Measurements from ENCODE around the gene CTSK. TPM values are rescaled to one million over a fixed set of nuclear protein-coding genes. Genes with fewer than 3 reads are reported as not detected.
"Not testable (repeated sequence)": the region's sequence is repeated elsewhere in the genome, so short reads cannot be mapped to it uniquely, and the experiment has no call there.

CTSK gene
- total RNA-seq, 1 experiment from 2014 or later, result 6.5 TPM

- Histone ChIP-seq H3K4me3 (ENCODE audit: low read length) (no peak overlapping the region), H3K27me3 (ENCODE audit: low read length) (no peaks in the 10 kb centered on the region), H3K4me2 (ENCODE audit: low read depth, low read length, poor library complexity, severe bottlenecking) (no peak overlapping the region), H4K20me1 (ENCODE audit: insufficient read depth, low read depth, low read length) (no peaks in the 10 kb centered on the region), H3K36me3 (ENCODE audit: insufficient read depth, low read length) (no peaks in the 10 kb centered on the region), H2AFZ (ENCODE audit: low read length) (no peak overlapping the region), H3K79me2 (ENCODE audit: low read length) (no peaks in the 10 kb centered on the region), H3K27ac (ENCODE audit: low read length) (no peak overlapping the region), H3K4me1 (ENCODE audit: low read length) (peaks cover 5% of the 10 kb centered on the region; the same call in 1 of the 2 replicates), H3K9me2 (replicated peaks; ENCODE audit: insufficient read depth, low read length) (no peaks in the 10 kb centered on the region), H3K9me3 (ENCODE audit: low read length) (no peaks in the 10 kb centered on the region), H3K9ac (ENCODE audit: low read length) (no peak overlapping the region)
- peak; percentile 36 for DNase-seq
These were observed 29.7 kb downstream of the CTSK start for GRCh38 chr1:150778409-150778808.

DNA sequence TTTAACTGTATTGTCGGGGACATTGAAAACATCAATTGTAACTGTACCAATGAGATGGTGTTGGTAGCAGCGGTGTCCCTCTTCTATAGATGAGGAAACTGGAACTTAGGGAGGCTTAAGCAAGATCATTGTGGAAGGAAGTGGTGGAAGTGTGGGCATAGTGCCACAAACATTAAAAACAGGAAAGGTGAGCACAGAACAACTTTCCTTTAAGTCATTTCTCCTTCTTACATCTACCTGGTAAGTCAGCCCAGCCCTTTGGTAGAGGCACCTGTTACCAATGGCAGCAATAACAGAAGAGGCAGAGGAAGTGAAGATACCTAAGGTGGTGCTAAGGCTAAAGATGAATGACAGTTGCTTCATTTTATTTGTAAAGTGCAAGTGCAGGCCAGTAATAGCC, 30.5 kb downstream of the CTSK start:
- no peak overlapping the region for H2AFZ ChIP-seq (ENCODE audit: low read length)
- H3K4me2 ChIP-seq (ENCODE audit: low read depth, low read length, poor library complexity, severe bottlenecking), result no peak overlapping the region
- H3K36me3 ChIP-seq (ENCODE audit: insufficient read depth, low read length), result no peaks in the 10 kb centered on the region
- H3K27ac ChIP-seq (ENCODE audit: low read length), result no peak overlapping the region
- no peaks in the 10 kb centered on the region for H3K9me2 ChIP-seq (replicated peaks; ENCODE audit: insufficient read depth, low read length)
- no peak overlapping the region for H3K4me3 ChIP-seq (ENCODE audit: low read length)
- no peaks in the 10 kb centered on the region for H3K4me1 ChIP-seq (ENCODE audit: low read length)
- no peaks in the 10 kb centered on the region for H3K79me2 ChIP-seq (ENCODE audit: low read length)
- peak; percentile 39 for DNase-seq
- no peak overlapping the region for H3K9ac ChIP-seq (ENCODE audit: low read length)
- no peaks in the 10 kb centered on the region for H4K20me1 ChIP-seq (ENCODE audit: insufficient read depth, low read depth, low read length)
- H3K27me3 ChIP-seq (ENCODE audit: low read length), result no peaks in the 10 kb centered on the region
- H3K9me3 ChIP-seq (ENCODE audit: low read length), result no peaks in the 10 kb centered on the region

GRCh38 chr1:150775931-150776505, 32.0 kb downstream of the CTSK start:
- not testable (repeated sequence) for H3K4me2 ChIP-seq (ENCODE audit: low read depth, low read length, poor library complexity, severe bottlenecking); H4K20me1 ChIP-seq (ENCODE audit: insufficient read depth, low read depth, low read length); H3K9me2 ChIP-seq (replicated peaks; ENCODE audit: insufficient read depth, low read length); H3K9ac ChIP-seq (ENCODE audit: low read length); H3K4me1 ChIP-seq (ENCODE audit: low read length); H3K27me3 ChIP-seq (ENCODE audit: low read length); H3K9me3 ChIP-seq (ENCODE audit: low read length); H3K4me3 ChIP-seq (ENCODE audit: low read length); H3K36me3 ChIP-seq (ENCODE audit: insufficient read depth, low read length); H3K79me2 ChIP-seq (ENCODE audit: low read length); H3K27ac ChIP-seq (ENCODE audit: low read length); H2AFZ ChIP-seq (ENCODE audit: low read length)
- peak; percentile 9 for DNase-seq

- peaks cover 4% of the 10 kb centered on the region for H3K4me1 ChIP-seq (ENCODE audit: low read length)
- no peak overlapping the region for H3K4me2 ChIP-seq (ENCODE audit: low read depth, low read length, poor library complexity, severe bottlenecking)
- H3K27ac ChIP-seq (ENCODE audit: low read length), result no peak overlapping the region
- H3K27me3 ChIP-seq (ENCODE audit: low read length), result no peaks in the 10 kb centered on the region
- no peak overlapping the region for H2AFZ ChIP-seq (ENCODE audit: low read length)
- no peak overlapping the region for H3K9ac ChIP-seq (ENCODE audit: low read length)
- no peaks in the 10 kb centered on the region for H3K36me3 ChIP-seq (ENCODE audit: insufficient read depth, low read length)
- H3K79me2 ChIP-seq (ENCODE audit: low read length), result no peaks in the 10 kb centered on the region
- DNase-seq, result no peak
- H4K20me1 ChIP-seq (ENCODE audit: insufficient read depth, low read depth, low read length), result no peaks in the 10 kb centered on the region
- H3K9me2 ChIP-seq (replicated peaks; ENCODE audit: insufficient read depth, low read length), result no peaks in the 10 kb centered on the region
- no peak overlapping the region for H3K4me3 ChIP-seq (ENCODE audit: low read length)
- H3K9me3 ChIP-seq (ENCODE audit: low read length), result no peaks in the 10 kb centered on the region
These were observed 32.8 kb downstream of the CTSK start for GRCh38 chr1:150775276-150775675.

DNA sequence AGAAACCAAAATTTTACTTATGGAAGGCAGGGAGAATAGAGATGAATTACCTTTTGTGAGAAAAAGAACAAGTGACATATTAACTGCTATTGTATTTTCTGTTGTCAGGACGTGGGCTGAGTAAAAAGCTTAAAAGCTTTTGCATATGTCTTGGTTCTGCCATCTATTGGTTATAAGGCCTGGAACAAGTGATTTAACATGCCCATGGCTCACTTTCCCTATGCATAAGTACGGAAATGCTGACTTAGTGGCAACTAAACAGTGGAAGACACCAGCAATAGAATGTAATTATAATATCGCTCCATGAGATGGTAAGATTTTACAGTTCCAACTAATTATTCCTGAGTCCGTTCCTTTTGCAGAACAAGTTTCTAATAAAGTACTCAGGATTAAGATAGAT, 35.7 kb downstream of the CTSK start:
- H3K9ac ChIP-seq (ENCODE audit: low read length), result no peak overlapping the region
- H3K4me2 ChIP-seq (ENCODE audit: low read depth, low read length, poor library complexity, severe bottlenecking), result no peak overlapping the region
- no peak overlapping the region for H3K27ac ChIP-seq (ENCODE audit: low read length)
- peak; percentile 34 for DNase-seq
- peaks cover 20% of the 10 kb centered on the region for H3K4me1 ChIP-seq (ENCODE audit: low read length)
- H3K79me2 ChIP-seq (ENCODE audit: low read length), result no peaks in the 10 kb centered on the region
- H3K36me3 ChIP-seq (ENCODE audit: insufficient read depth, low read length), result no peaks in the 10 kb centered on the region
- peak overlapping the region; percentile 25; the same call in 1 of the 2 replicates for H2AFZ ChIP-seq (ENCODE audit: low read length)
- no peaks in the 10 kb centered on the region for H4K20me1 ChIP-seq (ENCODE audit: insufficient read depth, low read depth, low read length)
- H3K27me3 ChIP-seq (ENCODE audit: low read length), result no peaks in the 10 kb centered on the region
- no peaks in the 10 kb centered on the region for H3K9me3 ChIP-seq (ENCODE audit: low read length)
- no peaks in the 10 kb centered on the region for H3K9me2 ChIP-seq (replicated peaks; ENCODE audit: insufficient read depth, low read length)
- no peak overlapping the region for H3K4me3 ChIP-seq (ENCODE audit: low read length)

- H3K9me2 ChIP-seq (replicated peaks; ENCODE audit: insufficient read depth, low read length); DNase-seq; H3K9me3 ChIP-seq (ENCODE audit: low read length); H3K9ac ChIP-seq (ENCODE audit: low read length); H4K20me1 ChIP-seq (ENCODE audit: insufficient read depth, low read depth, low read length); H3K27me3 ChIP-seq (ENCODE audit: low read length); H3K4me2 ChIP-seq (ENCODE audit: low read depth, low read length, poor library complexity, severe bottlenecking); H3K4me3 ChIP-seq (ENCODE audit: low read length): not testable (repeated sequence)
- Histone ChIP-seq H3K36me3 (ENCODE audit: insufficient read depth, low read length) (peaks cover 13% of the 10 kb centered on the region), H3K27ac (ENCODE audit: low read length) (peak overlapping the region; percentile 3; the same call in 1 of the 2 replicates), H3K4me1 (ENCODE audit: low read length) (peaks cover 50% of the 10 kb centered on the region), H3K79me2 (ENCODE audit: low read length) (peaks cover 29% of the 10 kb centered on the region), H2AFZ (ENCODE audit: low read length) (peak overlapping the region; percentile 57)
These were observed 40.4 kb downstream of the CTSK start for GRCh38 chr1:150767704-150768103.

DNA sequence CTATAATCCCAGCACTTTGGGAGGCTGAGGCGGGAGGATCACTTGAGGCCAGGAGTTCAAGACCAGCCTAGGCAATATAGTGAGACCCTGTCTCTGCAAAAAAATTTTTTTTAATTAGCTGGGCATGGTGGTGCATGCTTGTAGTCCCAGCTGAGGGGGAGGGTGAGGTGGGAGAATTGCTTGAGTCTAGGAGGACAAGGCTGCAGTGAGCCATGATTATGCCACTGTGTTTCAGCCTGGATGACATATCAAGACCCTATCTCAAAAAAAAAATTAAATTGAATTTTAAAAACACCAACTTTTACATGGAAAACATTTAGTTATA, 42.1 kb downstream of the CTSK start:
- H3K9ac ChIP-seq (ENCODE audit: low read length), result peak overlapping the region; percentile 71
- not testable (repeated sequence) for H3K9me3 ChIP-seq (ENCODE audit: low read length); H3K27me3 ChIP-seq (ENCODE audit: low read length); H2AFZ ChIP-seq (ENCODE audit: low read length); DNase-seq; H3K9me2 ChIP-seq (replicated peaks; ENCODE audit: insufficient read depth, low read length); H4K20me1 ChIP-seq (ENCODE audit: insufficient read depth, low read depth, low read length)
- peaks cover 56% of the 10 kb centered on the region for H3K4me1 ChIP-seq (ENCODE audit: low read length)
- peak overlapping the region; percentile 70 for H3K4me3 ChIP-seq (ENCODE audit: low read length)
- peaks cover 46% of the 10 kb centered on the region for H3K79me2 ChIP-seq (ENCODE audit: low read length)
- peaks cover 30% of the 10 kb centered on the region for H3K36me3 ChIP-seq (ENCODE audit: insufficient read depth, low read length)
- H3K4me2 ChIP-seq (ENCODE audit: low read depth, low read length, poor library complexity, severe bottlenecking), result peak overlapping the region; percentile 82
- peak overlapping the region; percentile 92 for H3K27ac ChIP-seq (ENCODE audit: low read length)

DNA sequence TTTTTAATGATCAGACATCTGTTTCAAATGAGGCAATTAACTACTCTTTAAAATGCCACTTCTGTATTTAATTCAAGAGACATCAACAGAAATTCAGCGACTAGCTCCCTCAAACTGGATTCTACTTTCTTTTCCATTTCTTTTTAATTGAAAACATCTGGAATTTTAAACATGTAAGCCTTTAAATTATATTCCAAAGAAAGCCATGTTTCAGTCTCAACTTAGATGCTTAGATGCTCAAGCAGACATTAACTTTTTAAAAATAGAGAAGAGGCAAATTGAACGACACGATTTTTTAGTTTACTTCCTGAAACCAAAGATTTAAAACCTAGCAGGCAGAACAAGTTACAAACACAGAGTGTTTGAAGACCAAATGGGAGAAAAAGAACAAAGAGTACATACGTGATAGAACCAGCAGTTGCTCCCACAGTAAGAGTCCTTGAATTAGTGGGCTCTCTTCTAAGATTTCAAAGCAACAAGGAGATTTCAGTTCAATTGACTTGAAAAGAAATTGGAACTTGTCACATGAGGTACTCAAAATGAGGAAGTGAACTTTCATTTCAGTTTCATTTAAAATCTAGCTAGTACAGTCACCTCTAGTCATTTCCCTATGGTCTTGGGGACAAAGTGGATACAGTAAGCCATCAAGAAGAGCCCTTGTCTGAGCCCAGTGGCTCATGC, 42.6 kb downstream of the CTSK start, which contains the start of gene CTSS:
CTSS (minus strand) TSS at position 483 of the 681 bp plus-strand sequence. CDS start 1,015 bp downstream, outside the sequence.
- DNase-seq, result peak; percentile 95
- Histone ChIP-seq H3K36me3 (ENCODE audit: insufficient read depth, low read length) (peaks cover 35% of the 10 kb centered on the region), H4K20me1 (ENCODE audit: insufficient read depth, low read depth, low read length) (no peaks in the 10 kb centered on the region), H2AFZ (ENCODE audit: low read length) (no peak within 1 kb of the TSS), H3K27me3 (ENCODE audit: low read length) (no peaks in the 10 kb centered on the region), H3K79me2 (ENCODE audit: low read length) (peaks cover 51% of the 10 kb centered on the region), H3K4me1 (ENCODE audit: low read length) (peaks cover 53% of the 10 kb centered on the region), H3K9ac (ENCODE audit: low read length) (peak within 1 kb of the TSS; percentile 71), H3K4me3 (ENCODE audit: low read length) (peak within 1 kb of the TSS; percentile 70), H3K9me2 (replicated peaks; ENCODE audit: insufficient read depth, low read length) (no peaks in the 10 kb centered on the region), H3K27ac (ENCODE audit: low read length) (peak within 1 kb of the TSS; percentile 92), H3K4me2 (ENCODE audit: low read depth, low read length, poor library complexity, severe bottlenecking) (peak within 1 kb of the TSS; percentile 82), H3K9me3 (ENCODE audit: low read length) (no peaks in the 10 kb centered on the region)

Data from Karpas-422 (cell line).